Loucy (cell line): ENCODE results near the gene NCOR1.

Source experiments
- CTCF ChIP-seq: fragments of 200-600 bp; sonication (generic); conservative IDR thresholded peaks from 2 replicates; pipeline ENCODE4 v1.5.1; 2014; ENCODE audit warnings: mild to moderate bottlenecking, antibody characterized with exemption, low read length
- EZH2phosphoT487 ChIP-seq: fragments of 200-600 bp; IDR thresholded peaks from 2 replicates; pipeline ENCODE4 v1.6.1; 2018; ENCODE audit warnings: antibody characterized with exemption, mild to moderate bottlenecking, moderate library complexity, borderline replicate concordance

- no peak for TF ChIP-seq CTCF
- TF ChIP-seq EZH2phosphoT487, result no peak
These were observed 40.2 kb upstream of the NCOR1 start for GRCh38 chr17:16255481-16255921.
